A549 (cell line): ENCODE measurements around the gene MKNK2.

ENCODE experiments used
- CTCF ChIP-seq: fragments of >200 bp; sonication (Bioruptor Twin); formaldehyde crosslinking; IDR thresholded peaks from 3 replicates; pipeline ENCODE4 v1.5.1; 2016
- RFX5 ChIP-seq: fragments of 450-650 bp; IDR thresholded peaks from 2 replicates; pipeline ENCODE4 v1.7.1; 2014; ENCODE audit warnings: antibody characterized with exemption, mild to moderate bottlenecking, moderate library complexity
- ZFP36 ChIP-seq: fragments of 450-650 bp; IDR thresholded peaks from 2 replicates; pipeline ENCODE4 v1.6.1; 2014; ENCODE audit warnings: borderline replicate concordance; ENCODE audit not compliant: partially characterized antibody

GRCh38 chr19:2056837-2057192, 5.8 kb upstream of the MKNK2 start:
- TF ChIP-seq RFX5 (no peak), ZFP36 (no peak), CTCF (no peak)
